Right lobe of liver (tissue), 4 donors: ENCODE measurements around the gene HS6ST3.

Experiments used
- POLR2A ChIP-seq: fragments of 450-650 bp; IDR thresholded peaks from one replicate; pipeline ENCODE4 v1.6.1; 2017; ENCODE audit warnings: antibody characterized with exemption, mild to moderate bottlenecking
- TF ChIP-seq, protein P1 (sequence below), 4 donors: fragments of 200-600 bp in 3 of 4; fragments of 450-650 bp in 1 of 4; IDR thresholded peaks; one replicate each; pipeline versions ENCODE4 v1.5.1 to v1.8.0; 2016 to 2022; ENCODE audit warnings: antibody characterized with exemption in 4 of 4, mild to moderate bottlenecking in 2 of 4
- donor health status: DM: no; HTN: no; CAD: no.
- donor health status: DM: no; HTN: no; CAD: no.
- donor health status: DM: no; HTN: yes; CAD: no.

GRCh38 chr13:96221471-96221870 is 131.6 kb downstream of the HS6ST3 start:
- no peak for TF ChIP-seq POLR2A
- TF ChIP-seq, protein P1, sequence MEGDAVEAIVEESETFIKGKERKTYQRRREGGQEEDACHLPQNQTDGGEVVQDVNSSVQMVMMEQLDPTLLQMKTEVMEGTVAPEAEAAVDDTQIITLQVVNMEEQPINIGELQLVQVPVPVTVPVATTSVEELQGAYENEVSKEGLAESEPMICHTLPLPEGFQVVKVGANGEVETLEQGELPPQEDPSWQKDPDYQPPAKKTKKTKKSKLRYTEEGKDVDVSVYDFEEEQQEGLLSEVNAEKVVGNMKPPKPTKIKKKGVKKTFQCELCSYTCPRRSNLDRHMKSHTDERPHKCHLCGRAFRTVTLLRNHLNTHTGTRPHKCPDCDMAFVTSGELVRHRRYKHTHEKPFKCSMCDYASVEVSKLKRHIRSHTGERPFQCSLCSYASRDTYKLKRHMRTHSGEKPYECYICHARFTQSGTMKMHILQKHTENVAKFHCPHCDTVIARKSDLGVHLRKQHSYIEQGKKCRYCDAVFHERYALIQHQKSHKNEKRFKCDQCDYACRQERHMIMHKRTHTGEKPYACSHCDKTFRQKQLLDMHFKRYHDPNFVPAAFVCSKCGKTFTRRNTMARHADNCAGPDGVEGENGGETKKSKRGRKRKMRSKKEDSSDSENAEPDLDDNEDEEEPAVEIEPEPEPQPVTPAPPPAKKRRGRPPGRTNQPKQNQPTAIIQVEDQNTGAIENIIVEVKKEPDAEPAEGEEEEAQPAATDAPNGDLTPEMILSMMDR (IDR thresholded peaks at IDR 0.05): no peak
